ENCODE data around the gene CHIC2.
A peak's percentile ranks its signal among the peaks of the same experiment; 100 is the strongest.

Gene CHIC2

GRCh38 chr4:54063229-54063628, 1.2 kb downstream of the CHIC2 start:
- TF ChIP-seq CTCF (IDR thresholded peaks at IDR 0.05; ENCODE audit: low read depth, low read length): no peak
- no peak for DNase-seq
- peaks cover 7% of the 10 kb centered on the region for H3K4me1 ChIP-seq
- peak overlapping the region; percentile 89 for H3K4me3 ChIP-seq (ENCODE audit: low read depth, low read length)
- no peaks in the 10 kb centered on the region for H3K36me3 ChIP-seq
- no peaks in the 10 kb centered on the region for H3K27me3 ChIP-seq
- H3K9me3 ChIP-seq: no peaks in the 10 kb centered on the region

- DNase-seq: no peak
- TF ChIP-seq CTCF (IDR thresholded peaks at IDR 0.05; ENCODE audit: low read depth, low read length): no peak
- Histone ChIP-seq H3K4me3 (ENCODE audit: low read depth, low read length) (peak overlapping the region; percentile 89), H3K4me1 (peaks cover 11% of the 10 kb centered on the region), H3K36me3 (no peaks in the 10 kb centered on the region), H3K9me3 (no peaks in the 10 kb centered on the region), H3K27me3 (no peaks in the 10 kb centered on the region)
Measured at GRCh38 chr4:54062392-54062791, 2.0 kb downstream of the CHIC2 start.

GRCh38 chr4:54061873-54062272, 2.5 kb downstream of the CHIC2 start:
- H3K4me3 ChIP-seq (ENCODE audit: low read depth, low read length): no peak overlapping the region; the same call in 1 of the 2 replicates

DNA sequence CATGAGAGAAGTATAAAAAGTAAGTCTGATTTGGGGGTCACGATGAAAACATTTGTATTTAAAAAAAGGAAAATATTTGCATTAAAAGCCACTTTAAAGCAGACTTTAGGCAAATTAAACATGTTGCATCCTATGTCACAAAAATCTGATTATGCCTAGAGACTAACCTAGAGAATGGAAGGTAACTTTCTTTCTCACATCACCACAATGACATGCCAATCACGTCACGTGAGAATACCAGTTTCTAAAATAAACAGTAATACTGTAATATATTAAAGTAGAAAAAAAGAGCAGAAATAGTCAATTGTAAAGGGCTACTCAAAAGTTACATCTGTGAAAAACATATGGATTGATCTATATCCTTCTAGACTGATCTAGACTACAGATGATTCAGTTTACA, 3.3 kb downstream of the CHIC2 start:
- Histone ChIP-seq H3K27me3 (no peaks in the 10 kb centered on the region), H3K36me3 (no peaks in the 10 kb centered on the region), H3K4me3 (ENCODE audit: low read depth, low read length) (no peak overlapping the region), H3K9me3 (no peaks in the 10 kb centered on the region), H3K4me1 (peaks cover 11% of the 10 kb centered on the region)
- TF ChIP-seq CTCF (IDR thresholded peaks at IDR 0.05; ENCODE audit: low read depth, low read length): no peak
- no peak for DNase-seq

More at GRCh38 chr4:54061873-54062272, 2.5 kb downstream of the CHIC2 start:
- Histone ChIP-seq H3K36me3 (no peaks in the 10 kb centered on the region), H3K4me1 (peaks cover 11% of the 10 kb centered on the region), H3K9me3 (no peaks in the 10 kb centered on the region), H3K27me3 (no peaks in the 10 kb centered on the region)
- DNase-seq: no peak
- no peak for TF ChIP-seq CTCF (IDR thresholded peaks at IDR 0.05; ENCODE audit: low read depth, low read length)

- Histone ChIP-seq H3K4me1 (peaks cover 15% of the 10 kb centered on the region), H3K4me3 (ENCODE audit: low read depth, low read length) (no peak overlapping the region), H3K36me3 (no peaks in the 10 kb centered on the region), H3K9me3 (no peaks in the 10 kb centered on the region), H3K27me3 (no peaks in the 10 kb centered on the region)
- no peak for TF ChIP-seq CTCF (IDR thresholded peaks at IDR 0.05; ENCODE audit: low read depth, low read length)
- DNase-seq: no peak
Measured at GRCh38 chr4:54060116-54060515, 4.3 kb downstream of the CHIC2 start.

GRCh38 chr4:54058171-54058570, 6.2 kb downstream of the CHIC2 start:
- no peaks in the 10 kb centered on the region for H3K9me3 ChIP-seq
- H3K27me3 ChIP-seq: no peaks in the 10 kb centered on the region
- no peak for DNase-seq
- H3K4me3 ChIP-seq (ENCODE audit: low read depth, low read length): no peak overlapping the region
- peaks cover 26% of the 10 kb centered on the region for H3K4me1 ChIP-seq
- TF ChIP-seq CTCF (IDR thresholded peaks at IDR 0.05; ENCODE audit: low read depth, low read length): no peak
- no peaks in the 10 kb centered on the region for H3K36me3 ChIP-seq

Data from BE2C (cell line).